ENCODE measurements around the gene GCHFR. TPM values are rescaled to one million over a fixed set of nuclear protein-coding genes. Genes with fewer than 3 reads are reported as not detected.

The GCHFR gene
- total RNA-seq, 4 donors from 2014 or later: 22.5 to 58.5 (median 46.5) TPM

DNA sequence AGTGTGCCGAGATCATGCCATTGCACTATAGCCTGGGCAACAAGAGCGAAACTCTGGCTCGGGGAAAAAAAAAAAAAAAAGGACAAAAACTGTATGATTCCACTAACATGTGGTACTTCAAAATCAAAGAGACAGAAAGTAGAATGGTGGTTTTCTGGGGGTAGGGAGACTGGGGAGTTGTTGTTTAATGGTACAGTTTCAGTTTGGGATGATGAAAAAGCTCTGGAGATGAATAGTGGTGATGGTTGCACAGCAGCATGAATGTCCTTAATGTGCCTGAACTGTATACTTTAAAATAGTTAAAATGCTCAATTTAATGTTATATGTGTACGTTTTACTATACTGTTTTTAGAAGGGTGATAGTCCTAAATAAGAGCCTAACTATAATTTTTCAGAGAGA, 41.5 kb upstream of the GCHFR start:
- Histone ChIP-seq H3K36me3 (no peaks in the 10 kb centered on the region), H3K27ac (no peak overlapping the region), H3K4me1 (no peaks in the 10 kb centered on the region), H3K4me3 (no peak overlapping the region), H3K27me3 (no peaks in the 10 kb centered on the region), H3K9me3 (no peaks in the 10 kb centered on the region)
- in situ Hi-C loops (cut with MboI; ENCODE audit: low pct_ligation_motif_present in 1 of 4, low pct_unique_long_range_greater_than_20kb in 1 of 4, low sequenced_read_pairs in 3 of 4): no loop called here
- 89 to 91% methylated on average over 3 to 4 of the region's 4 CpGs for WGBS, 2 donors (ENCODE audit: low coverage in 1 of 2)
- no peak for TF ChIP-seq POLR2A (IDR thresholded peaks at IDR 0.05)
- TF ChIP-seq EP300 (IDR thresholded peaks at IDR 0.05; ENCODE audit: low read depth): no peak
- TF ChIP-seq, protein P1, sequence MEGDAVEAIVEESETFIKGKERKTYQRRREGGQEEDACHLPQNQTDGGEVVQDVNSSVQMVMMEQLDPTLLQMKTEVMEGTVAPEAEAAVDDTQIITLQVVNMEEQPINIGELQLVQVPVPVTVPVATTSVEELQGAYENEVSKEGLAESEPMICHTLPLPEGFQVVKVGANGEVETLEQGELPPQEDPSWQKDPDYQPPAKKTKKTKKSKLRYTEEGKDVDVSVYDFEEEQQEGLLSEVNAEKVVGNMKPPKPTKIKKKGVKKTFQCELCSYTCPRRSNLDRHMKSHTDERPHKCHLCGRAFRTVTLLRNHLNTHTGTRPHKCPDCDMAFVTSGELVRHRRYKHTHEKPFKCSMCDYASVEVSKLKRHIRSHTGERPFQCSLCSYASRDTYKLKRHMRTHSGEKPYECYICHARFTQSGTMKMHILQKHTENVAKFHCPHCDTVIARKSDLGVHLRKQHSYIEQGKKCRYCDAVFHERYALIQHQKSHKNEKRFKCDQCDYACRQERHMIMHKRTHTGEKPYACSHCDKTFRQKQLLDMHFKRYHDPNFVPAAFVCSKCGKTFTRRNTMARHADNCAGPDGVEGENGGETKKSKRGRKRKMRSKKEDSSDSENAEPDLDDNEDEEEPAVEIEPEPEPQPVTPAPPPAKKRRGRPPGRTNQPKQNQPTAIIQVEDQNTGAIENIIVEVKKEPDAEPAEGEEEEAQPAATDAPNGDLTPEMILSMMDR (IDR thresholded peaks at IDR 0.05): no peak
- no peak for TF ChIP-seq POLR2AphosphoS5 (IDR thresholded peaks at IDR 0.05)
- intact Hi-C loops (cut with DNase I; ENCODE audit: low total_unique reads): no loop called here
- no peak for DNase-seq

DNA sequence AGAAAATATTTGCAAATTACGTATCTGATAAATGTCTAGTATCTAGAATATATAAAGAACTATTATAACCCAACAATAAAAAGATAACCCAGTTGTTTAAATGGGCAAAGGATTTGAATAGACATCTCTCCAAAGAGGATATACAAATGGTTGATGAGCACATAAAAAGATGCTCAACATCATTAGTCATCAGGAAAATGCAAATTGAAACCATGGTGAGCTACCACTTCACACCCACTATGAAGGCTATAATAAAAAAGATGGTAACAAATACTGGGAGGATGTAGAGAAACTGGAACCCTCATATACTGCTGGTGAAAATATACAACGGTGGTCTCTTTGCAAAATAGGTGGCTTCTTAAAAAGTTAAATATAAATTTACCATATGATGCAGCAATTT, 40.9 kb upstream of the GCHFR start:
- TF ChIP-seq POLR2A (IDR thresholded peaks at IDR 0.05) (no peak), POLR2AphosphoS5 (IDR thresholded peaks at IDR 0.05) (no peak), EP300 (IDR thresholded peaks at IDR 0.05; ENCODE audit: low read depth) (no peak)
- TF ChIP-seq, protein P1 (IDR thresholded peaks at IDR 0.05): no peak
- Histone ChIP-seq H3K4me3 (no peak overlapping the region), H3K27ac (no peak overlapping the region), H3K36me3 (no peaks in the 10 kb centered on the region), H3K27me3 (no peaks in the 10 kb centered on the region), H3K4me1 (no peaks in the 10 kb centered on the region), H3K9me3 (no peaks in the 10 kb centered on the region)
- intact Hi-C loops (cut with DNase I; ENCODE audit: low total_unique reads) (no loop called here), in situ Hi-C loops (cut with MboI; ENCODE audit: low pct_ligation_motif_present in 1 of 4, low pct_unique_long_range_greater_than_20kb in 1 of 4, low sequenced_read_pairs in 3 of 4) (no loop called here)
- DNase-seq: no peak
- 74 to 76% methylated on average over 2 of the region's 2 CpGs for WGBS, 2 donors (ENCODE audit: low coverage in 1 of 2)

DNA sequence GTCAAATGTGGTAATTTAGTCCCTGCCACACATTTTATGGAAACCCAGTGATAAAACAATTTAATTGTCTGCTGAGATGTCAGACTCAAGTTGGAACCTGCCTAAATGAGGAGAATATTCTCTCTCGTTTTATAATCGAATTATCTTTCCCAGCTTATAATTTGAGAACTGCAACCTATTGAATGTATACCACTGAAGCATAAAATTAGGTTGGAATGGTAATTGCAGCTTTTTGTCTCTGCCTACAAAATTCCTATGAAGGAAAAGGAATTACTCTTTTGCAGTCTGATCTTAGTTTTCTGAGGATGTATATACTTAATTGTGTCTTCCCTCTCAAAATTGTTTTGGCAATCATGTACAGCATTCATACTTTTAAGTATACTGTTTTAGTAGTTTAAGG, 39.9 kb upstream of the GCHFR start:
- Histone ChIP-seq H3K4me3 (no peak overlapping the region), H3K4me1 (no peaks in the 10 kb centered on the region), H3K36me3 (no peaks in the 10 kb centered on the region), H3K9me3 (no peaks in the 10 kb centered on the region), H3K27me3 (no peaks in the 10 kb centered on the region), H3K27ac (no peak overlapping the region)
- TF ChIP-seq POLR2A (IDR thresholded peaks at IDR 0.05) (no peak), POLR2AphosphoS5 (IDR thresholded peaks at IDR 0.05) (no peak), EP300 (IDR thresholded peaks at IDR 0.05; ENCODE audit: low read depth) (no peak)
- TF ChIP-seq, protein P1 (IDR thresholded peaks at IDR 0.05): no peak
- in situ Hi-C loops (cut with MboI; ENCODE audit: low pct_ligation_motif_present in 1 of 4, low pct_unique_long_range_greater_than_20kb in 1 of 4, low sequenced_read_pairs in 3 of 4) (no loop called here), intact Hi-C loops (cut with DNase I; ENCODE audit: low total_unique reads) (no loop called here)
- no peak for DNase-seq
- 77 to 82% methylated on average over 2 of the region's 2 CpGs for WGBS, 2 donors (ENCODE audit: low coverage in 1 of 2)

DNA sequence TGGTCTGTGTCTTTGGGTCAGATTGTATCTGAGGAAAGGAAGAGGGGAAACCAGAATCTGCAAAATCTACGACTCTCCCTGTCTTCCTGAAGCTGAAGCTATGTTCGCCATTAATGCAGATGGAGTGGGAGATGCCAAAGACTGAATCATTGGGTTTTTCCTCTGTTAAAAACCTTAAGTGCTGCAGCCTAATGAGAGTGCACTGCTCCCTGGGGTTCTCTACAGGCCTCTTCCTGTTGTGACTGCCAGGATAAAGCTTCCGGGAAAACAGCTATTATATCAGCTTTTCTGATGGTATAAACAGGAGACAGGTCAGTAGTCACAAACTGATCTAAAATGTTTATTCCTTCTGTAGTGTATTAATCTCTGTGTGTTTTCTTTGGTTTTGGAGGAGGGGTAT, 32.8 kb upstream of the GCHFR start:
- Histone ChIP-seq H3K9me3 (no peaks in the 10 kb centered on the region), H3K4me1 (no peaks in the 10 kb centered on the region), H3K27me3 (no peaks in the 10 kb centered on the region), H3K36me3 (peaks cover 0 to 14% (median 5%) of the 10 kb centered on the region in 4 donors), H3K27ac (no peak overlapping the region), H3K4me3 (no peak overlapping the region)
- in situ Hi-C loops (cut with MboI; ENCODE audit: low pct_ligation_motif_present in 1 of 4, low pct_unique_long_range_greater_than_20kb in 1 of 4, low sequenced_read_pairs in 3 of 4) (no loop called here), intact Hi-C loops (cut with DNase I; ENCODE audit: low total_unique reads) (no loop called here)
- 87 to 92% methylated on average over 3 of the region's 3 CpGs for WGBS, 2 donors (ENCODE audit: low coverage in 1 of 2)
- no peak for DNase-seq
- TF ChIP-seq, protein P1 (IDR thresholded peaks at IDR 0.05): no peak
- TF ChIP-seq EP300 (IDR thresholded peaks at IDR 0.05; ENCODE audit: low read depth) (no peak), POLR2A (IDR thresholded peaks at IDR 0.05) (no peak), POLR2AphosphoS5 (IDR thresholded peaks at IDR 0.05) (no peak)

All from transverse colon (tissue), 4 donors.